Neural cell (in vitro differentiated cells): Measurements from ENCODE around the gene LIN37. TPM values are rescaled to one million over a fixed set of nuclear protein-coding genes. Genes with fewer than 3 reads are reported as not detected.
"Not testable (repeated sequence)": the region's sequence is repeated elsewhere in the genome, so short reads cannot be mapped to it uniquely, and the experiment has no call there.

Experiments used
- H2AFZ ChIP-seq: fragments of 200-600, 300-800 bp; sonication (generic), shearing (Covaris generic); 2 replicates; pipeline ENCODE4 v1.6.0; 2014; ENCODE audit warnings: low read depth, mild to moderate bottlenecking, antibody characterized with exemption, low read length, moderate library complexity
- H3F3A ChIP-seq: fragments of 200-600 bp; shearing (Covaris generic); 2 replicates; pipeline ENCODE4 v1.6.1; 2016; ENCODE audit warnings: mild to moderate bottlenecking, moderate library complexity, mixed read lengths, antibody characterized with exemption, low read length; ENCODE audit not compliant: insufficient read depth, poor library complexity, severe bottlenecking
- H3K27ac ChIP-seq: fragments of 200-600, 300-800 bp; sonication (generic), shearing (Covaris generic); 2 replicates; pipeline ENCODE4 v1.5.1; 2014; ENCODE audit warnings: mild to moderate bottlenecking, low read length, moderate library complexity
- H3K27me3 ChIP-seq: fragments of 300-800, 200-600 bp; sonication (generic), shearing (Covaris generic); 2 replicates; pipeline ENCODE4 v1.6.0; 2014; ENCODE audit warnings: mild to moderate bottlenecking, low read depth, low read length, moderate library complexity; ENCODE audit not compliant: insufficient read depth
- H3K36me3 ChIP-seq: fragments of 300-800, 200-600 bp; sonication (generic), shearing (Covaris generic); 2 replicates; pipeline ENCODE4 v1.5.1; 2014; ENCODE audit warnings: mild to moderate bottlenecking, antibody characterized with exemption, low read length, moderate library complexity; ENCODE audit not compliant: insufficient read depth
- H3K4me2 ChIP-seq: fragments of 300-800, 200-600 bp; sonication (generic), shearing (Covaris generic); 2 replicates; pipeline ENCODE4 v1.6.0; 2014; ENCODE audit warnings: mild to moderate bottlenecking, low read length
- H3K4me3 ChIP-seq: fragments of 300-800, 200-600 bp; sonication (generic), shearing (Covaris generic); 2 replicates; pipeline ENCODE4 v1.5.1; 2014; ENCODE audit warnings: mild to moderate bottlenecking, low read length, moderate library complexity
- H3K79me2 ChIP-seq: fragments of 200-600 bp; shearing (Covaris generic); replicated peaks from 2 replicates; pipeline ENCODE4 v1.6.0; 2014; ENCODE audit warnings: mild to moderate bottlenecking, low read length, moderate library complexity; ENCODE audit not compliant: insufficient read depth
- H3K9ac ChIP-seq: fragments of 300-800, 200-600 bp; sonication (generic), shearing (Covaris generic); 2 replicates; pipeline ENCODE4 v1.6.1; 2016; ENCODE audit warnings: mild to moderate bottlenecking, low read length, mixed read lengths
- H3K9me2 ChIP-seq: fragments of 200-600 bp; shearing (Covaris generic); 2 replicates; pipeline ENCODE4 v1.6.1; 2016; ENCODE audit warnings: mild to moderate bottlenecking, low read length, mixed read lengths; ENCODE audit not compliant: insufficient read depth
- H3K9me3 ChIP-seq: fragments of 200-600, 300-800 bp; sonication (generic), shearing (Covaris generic); 2 replicates; pipeline ENCODE4 v1.6.1; 2016; ENCODE audit warnings: mild to moderate bottlenecking, mixed run types, low read length, moderate library complexity, mixed read lengths
- H4K20me1 ChIP-seq: fragments of 200-600 bp; shearing (Covaris generic); 2 replicates; pipeline ENCODE4 v1.6.1; 2016; ENCODE audit warnings: mild to moderate bottlenecking, mixed run types; ENCODE audit not compliant: insufficient read depth
- CTCF ChIP-seq: fragments of 450-650 bp; IDR thresholded peaks from 2 replicates; pipeline ENCODE4 v1.5.1; 2014; ENCODE audit warnings: antibody characterized with exemption, mild to moderate bottlenecking, moderate library complexity; ENCODE audit not compliant: poor library complexity, severe bottlenecking
- EP300 ChIP-seq: fragments of 450-650 bp; conservative IDR thresholded peaks from 2 replicates; pipeline ENCODE4 v1.6.1; 2014; ENCODE audit warnings: antibody characterized with exemption, mild to moderate bottlenecking, moderate library complexity; ENCODE audit not compliant: poor library complexity, severe bottlenecking
- EZH2 ChIP-seq: fragments of 200-600, 300-800 bp; shearing (Covaris generic), sonication (generic); IDR thresholded peaks from 2 replicates; pipeline ENCODE4 v1.6.1; 2014; ENCODE audit warnings: antibody characterized with exemption, low read length, borderline replicate concordance, mild to moderate bottlenecking; ENCODE audit not compliant: insufficient read depth, poor library complexity, severe bottlenecking
- MXI1 ChIP-seq: fragments of 450-650 bp; conservative IDR thresholded peaks from 2 replicates; pipeline ENCODE4 v1.6.1; 2014; ENCODE audit warnings: antibody characterized with exemption, mild to moderate bottlenecking; ENCODE audit not compliant: poor library complexity, severe bottlenecking
- POLR2AphosphoS5 ChIP-seq: IDR thresholded peaks from 2 replicates; pipeline ENCODE4 v1.6.1; 2012
- RAD21 ChIP-seq: fragments of 450-650 bp; conservative IDR thresholded peaks from 2 replicates; pipeline ENCODE4 v1.6.1; 2014; ENCODE audit warnings: antibody characterized with exemption, mild to moderate bottlenecking, moderate library complexity
- SMC3 ChIP-seq: fragments of 450-650 bp; conservative IDR thresholded peaks from 2 replicates; pipeline ENCODE4 v1.6.1; 2014; ENCODE audit warnings: antibody characterized with exemption, mild to moderate bottlenecking, moderate library complexity; ENCODE audit not compliant: poor library complexity
- TAF1 ChIP-seq: IDR thresholded peaks from 2 replicates; pipeline ENCODE4 v1.6.1; 2012; ENCODE audit warnings: low read depth
- polyA plus RNA-seq: library from polyadenylated mRNA; depleted of rRNA; stranded (reverse); fragments of >200 nt; gene quantifications from 2 replicates; pipeline ENCODE4 v1.2.3, GENCODE V29; 2014
- TF ChIP-seq, protein P1 (sequence below): IDR thresholded peaks from 2 replicates; pipeline ENCODE4 v1.6.1; 2012; ENCODE audit warnings: borderline replicate concordance

Gene LIN37
- polyA plus RNA-seq, 1 donor from 2014 or later: 25.7 TPM

GRCh38 chr19:35767288-35768081, 19.1 kb downstream of the LIN37 start:
- Histone ChIP-seq H3K36me3 (no peaks in the 10 kb centered on the region), H4K20me1 (no peaks in the 10 kb centered on the region), H3K27ac (no peak overlapping the region), H3K9me3 (no peaks in the 10 kb centered on the region), H2AFZ (no peak overlapping the region), H3K4me3 (no peak overlapping the region), H3K4me2 (no peak overlapping the region), H3K79me2 (no peaks in the 10 kb centered on the region), H3K9ac (no peak overlapping the region), H3K9me2 (no peaks in the 10 kb centered on the region), H3F3A (no peaks in the 10 kb centered on the region), H3K27me3 (no peaks in the 10 kb centered on the region)
- TF ChIP-seq TAF1 (no peak), MXI1 (no peak), RAD21 (no peak), SMC3 (no peak), EZH2 (no peak), CTCF (no peak), POLR2AphosphoS5 (no peak), EP300 (no peak)
- TF ChIP-seq, protein P1, sequence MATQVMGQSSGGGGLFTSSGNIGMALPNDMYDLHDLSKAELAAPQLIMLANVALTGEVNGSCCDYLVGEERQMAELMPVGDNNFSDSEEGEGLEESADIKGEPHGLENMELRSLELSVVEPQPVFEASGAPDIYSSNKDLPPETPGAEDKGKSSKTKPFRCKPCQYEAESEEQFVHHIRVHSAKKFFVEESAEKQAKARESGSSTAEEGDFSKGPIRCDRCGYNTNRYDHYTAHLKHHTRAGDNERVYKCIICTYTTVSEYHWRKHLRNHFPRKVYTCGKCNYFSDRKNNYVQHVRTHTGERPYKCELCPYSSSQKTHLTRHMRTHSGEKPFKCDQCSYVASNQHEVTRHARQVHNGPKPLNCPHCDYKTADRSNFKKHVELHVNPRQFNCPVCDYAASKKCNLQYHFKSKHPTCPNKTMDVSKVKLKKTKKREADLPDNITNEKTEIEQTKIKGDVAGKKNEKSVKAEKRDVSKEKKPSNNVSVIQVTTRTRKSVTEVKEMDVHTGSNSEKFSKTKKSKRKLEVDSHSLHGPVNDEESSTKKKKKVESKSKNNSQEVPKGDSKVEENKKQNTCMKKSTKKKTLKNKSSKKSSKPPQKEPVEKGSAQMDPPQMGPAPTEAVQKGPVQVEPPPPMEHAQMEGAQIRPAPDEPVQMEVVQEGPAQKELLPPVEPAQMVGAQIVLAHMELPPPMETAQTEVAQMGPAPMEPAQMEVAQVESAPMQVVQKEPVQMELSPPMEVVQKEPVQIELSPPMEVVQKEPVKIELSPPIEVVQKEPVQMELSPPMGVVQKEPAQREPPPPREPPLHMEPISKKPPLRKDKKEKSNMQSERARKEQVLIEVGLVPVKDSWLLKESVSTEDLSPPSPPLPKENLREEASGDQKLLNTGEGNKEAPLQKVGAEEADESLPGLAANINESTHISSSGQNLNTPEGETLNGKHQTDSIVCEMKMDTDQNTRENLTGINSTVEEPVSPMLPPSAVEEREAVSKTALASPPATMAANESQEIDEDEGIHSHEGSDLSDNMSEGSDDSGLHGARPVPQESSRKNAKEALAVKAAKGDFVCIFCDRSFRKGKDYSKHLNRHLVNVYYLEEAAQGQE: no peak

- H3K4me3 ChIP-seq: no peak overlapping the region
- no peaks in the 10 kb centered on the region for H4K20me1 ChIP-seq
- no peak overlapping the region for H2AFZ ChIP-seq
- no peaks in the 10 kb centered on the region for H3K9me3 ChIP-seq
- H3K79me2 ChIP-seq: no peaks in the 10 kb centered on the region
- H3K9ac ChIP-seq: no peak overlapping the region
- no peaks in the 10 kb centered on the region for H3K36me3 ChIP-seq
- TF ChIP-seq POLR2AphosphoS5 (no peak), MXI1 (no peak), EZH2 (no peak), TAF1 (no peak), SMC3 (no peak), CTCF (no peak)
- TF ChIP-seq, protein P1: no peak
- H3K27me3 ChIP-seq: no peaks in the 10 kb centered on the region
- H3F3A ChIP-seq: no peaks in the 10 kb centered on the region
- H3K9me2 ChIP-seq: no peaks in the 10 kb centered on the region
- H3K4me2 ChIP-seq: no peak overlapping the region
- H3K27ac ChIP-seq: no peak overlapping the region
These were observed 19.7 kb downstream of the LIN37 start for GRCh38 chr19:35768082-35768421.

- not testable (repeated sequence) for H3K36me3 ChIP-seq, H3K27me3 ChIP-seq, H3K9ac ChIP-seq, H3K9me2 ChIP-seq, H3K4me3 ChIP-seq, H4K20me1 ChIP-seq, H3F3A ChIP-seq, H3K9me3 ChIP-seq, H3K4me2 ChIP-seq, H3K27ac ChIP-seq, H2AFZ ChIP-seq
- H3K79me2 ChIP-seq: peaks cover 17% of the 10 kb centered on the region
These were observed 24.0 kb downstream of the LIN37 start for GRCh38 chr19:35772362-35772761.
